Neural progenitor cell (in vitro differentiated cells): ENCODE results near the gene IFITM2. TPM values are rescaled to one million over a fixed set of nuclear protein-coding genes. Genes with fewer than 3 reads are reported as not detected.

ENCODE experiments used
- DNase-seq: peaks from one replicate; pipeline ENCODE4 v3.0.0-alpha.2; 2016; ENCODE audit warnings: low spot score
- H2AFZ ChIP-seq: fragments of 200-600 bp; sonication (generic); replicated peaks from 2 replicates; pipeline ENCODE4 v1.6.1; 2016; ENCODE audit warnings: antibody characterized with exemption
- H3F3A ChIP-seq: fragments of 200-600 bp; sonication (generic); 2 replicates; pipeline ENCODE4 v1.6.1; 2016; ENCODE audit warnings: antibody characterized with exemption, low read depth
- H3K27ac ChIP-seq: fragments of 200-600 bp; sonication (generic); 2 replicates; pipeline ENCODE4 v1.5.1; 2016; ENCODE audit warnings: mild to moderate bottlenecking
- H3K27me3 ChIP-seq: fragments of 200-600 bp; sonication (generic); 2 replicates; pipeline ENCODE4 v1.6.1; 2016; ENCODE audit warnings: mild to moderate bottlenecking, moderate library complexity
- H3K36me3 ChIP-seq: fragments of 200-600 bp; sonication (generic); 2 replicates; pipeline ENCODE4 v1.5.1; 2016
- H3K4me1 ChIP-seq: fragments of 200-600 bp; sonication (generic); 2 replicates; pipeline ENCODE4 v1.6.1; 2016; ENCODE audit warnings: mixed run types
- H3K4me2 ChIP-seq: fragments of 200-600 bp; sonication (generic); 2 replicates; pipeline ENCODE4 v1.6.1; 2016
- H3K4me3 ChIP-seq: fragments of 200-600 bp; sonication (generic); 2 replicates; pipeline ENCODE4 v1.5.1; 2016
- H3K79me2 ChIP-seq: fragments of 200-600 bp; sonication (generic); 2 replicates; pipeline ENCODE4 v1.6.1; 2016; ENCODE audit warnings: low read depth
- H3K9ac ChIP-seq: fragments of 200-600 bp; sonication (generic); 2 replicates; pipeline ENCODE4 v1.6.1; 2016
- H3K9me3 ChIP-seq: fragments of 200-600 bp; sonication (generic); 2 replicates; pipeline ENCODE4 v1.5.1; 2016; ENCODE audit warnings: low read depth
- H4K20me1 ChIP-seq: fragments of 200-600 bp; sonication (generic); 2 replicates; pipeline ENCODE4 v1.6.1; 2016; ENCODE audit warnings: low read depth
- H3K27ac Mint-ChIP-seq: 3 replicates; pipeline ENCODE4 v1.8.0; 2021; ENCODE audit warnings: mixed read lengths
- H3K27me3 Mint-ChIP-seq: 2 replicates; pipeline ENCODE4 v1.8.0; 2022; ENCODE audit warnings: low read depth, mild to moderate bottlenecking, inconsistent platforms, moderate library complexity, mixed read lengths; ENCODE audit not compliant: insufficient read depth
- H3K36me3 Mint-ChIP-seq: 3 replicates; pipeline ENCODE4 v1.8.0; 2021; ENCODE audit warnings: mixed read lengths
- H3K4me1 Mint-ChIP-seq: 3 replicates; pipeline ENCODE4 v1.8.0; 2021; ENCODE audit warnings: mixed read lengths
- H3K4me3 Mint-ChIP-seq: 3 replicates; pipeline ENCODE4 v1.8.0; 2021; ENCODE audit warnings: mild to moderate bottlenecking, moderate library complexity, mixed read lengths
- H3K9me3 Mint-ChIP-seq: 3 replicates; pipeline ENCODE4 v1.8.0; 2020; ENCODE audit warnings: mixed read lengths
- EZH2 ChIP-seq: fragments of 200-600 bp; sonication (generic); IDR thresholded peaks from 2 replicates; pipeline ENCODE4 v1.6.1; 2017; ENCODE audit warnings: antibody characterized with exemption, mild to moderate bottlenecking, moderate library complexity
- EZH2phosphoT487 ChIP-seq: fragments of 200-600 bp; sonication (generic); IDR thresholded peaks from 2 replicates; pipeline ENCODE4 v1.6.1; 2017; ENCODE audit warnings: antibody characterized with exemption
- total RNA-seq: library from RNA; depleted of rRNA; stranded (reverse); fragments of >200 nt; gene quantifications from 2 replicates; pipeline ENCODE4 v1.2.3, GENCODE V29; 2015; ENCODE audit warnings: low replicate concordance
- TF ChIP-seq, protein P1 (sequence below): fragments of 200-600 bp; sonication (generic); IDR thresholded peaks from 2 replicates; pipeline ENCODE4 v1.5.1; 2017; ENCODE audit warnings: antibody characterized with exemption, mild to moderate bottlenecking

IFITM2 gene
- total RNA-seq, 1 donor from 2014 or later = 10.5 TPM

DNA sequence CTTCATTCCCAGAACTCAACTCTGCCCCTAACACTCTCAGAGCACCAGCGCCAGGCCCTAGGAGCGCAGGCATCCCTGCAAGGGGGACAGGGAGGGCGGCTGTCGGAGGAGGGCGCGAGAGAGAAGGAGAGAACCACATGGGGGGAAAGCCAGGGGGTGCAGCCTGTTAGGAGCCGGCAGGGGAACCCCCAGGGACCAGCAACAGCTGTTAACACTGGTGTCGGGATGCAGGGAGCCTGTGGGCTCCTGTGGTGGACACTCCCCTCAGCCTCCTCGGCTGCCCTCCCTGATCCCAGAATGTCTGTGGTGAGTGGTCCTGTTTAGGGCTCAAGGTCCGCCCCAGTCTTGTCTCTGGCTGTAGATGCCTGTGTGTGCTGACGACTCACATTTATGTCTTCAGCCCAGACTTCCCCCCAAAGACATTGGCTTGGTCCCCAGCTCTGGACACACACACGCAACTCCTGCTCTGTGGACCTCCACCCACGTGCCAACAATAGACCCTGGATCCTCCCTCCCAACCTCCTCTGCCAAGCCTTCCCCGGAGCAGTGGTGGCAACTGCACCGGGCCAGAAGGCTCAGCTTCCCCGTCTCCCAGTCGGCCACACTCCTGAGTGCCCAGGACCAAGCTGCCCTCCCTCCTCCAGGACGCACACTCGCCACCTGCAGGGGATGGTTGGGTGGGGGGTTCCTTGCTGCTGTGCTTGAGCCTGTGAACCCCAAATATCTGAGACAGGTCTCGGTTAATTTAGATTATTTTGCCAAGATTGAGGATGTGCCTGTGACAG lies 7.5 kb upstream of the IFITM2 start:
- H3K9me3 ChIP-seq = no peaks in the 10 kb centered on the region

DNA sequence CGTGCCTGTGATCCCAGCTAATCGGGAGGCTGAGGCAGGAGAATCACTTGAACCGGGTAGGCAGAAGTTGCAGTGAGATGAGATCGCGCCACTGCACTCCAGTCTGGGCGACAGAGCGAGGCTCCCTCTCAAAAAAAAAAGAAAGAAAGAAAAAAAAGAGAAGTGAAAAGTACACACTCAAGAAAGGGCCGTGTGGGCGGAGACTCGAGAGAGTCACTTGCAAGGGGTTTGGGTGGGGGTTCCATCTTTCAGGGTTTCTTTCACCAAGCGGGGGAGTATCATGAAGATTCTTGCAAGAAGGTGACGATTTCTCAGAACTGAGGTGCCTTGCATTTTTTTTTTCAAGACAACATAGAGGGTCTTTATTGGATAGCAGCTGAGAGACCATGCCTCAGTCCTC lies 4.3 kb upstream of the IFITM2 start:
- Histone ChIP-seq H3K9ac (no peak overlapping the region), H3K36me3 (no peaks in the 10 kb centered on the region), H3K27ac (no peak overlapping the region), H3F3A (peaks cover 34% of the 10 kb centered on the region), H3K4me1 (peaks cover 29% of the 10 kb centered on the region), H3K79me2 (no peaks in the 10 kb centered on the region), H4K20me1 (no peaks in the 10 kb centered on the region), H3K4me3 (no peak overlapping the region), H3K27me3 (no peaks in the 10 kb centered on the region), H3K9me3 (no peaks in the 10 kb centered on the region), H3K4me2 (no peak overlapping the region), H2AFZ (no peak overlapping the region)
- Mint-ChIP-seq H3K4me1 (peaks cover 37% of the 10 kb centered on the region), H3K4me3 (no peak overlapping the region), H3K27ac (peak overlapping the region; percentile 50), H3K9me3 (peaks cover 16% of the 10 kb centered on the region), H3K36me3 (no peaks in the 10 kb centered on the region), H3K27me3 (peaks cover 5% of the 10 kb centered on the region)
- DNase-seq = no peak
- TF ChIP-seq EZH2phosphoT487 (no peak), EZH2 (no peak)
- TF ChIP-seq, protein P1, sequence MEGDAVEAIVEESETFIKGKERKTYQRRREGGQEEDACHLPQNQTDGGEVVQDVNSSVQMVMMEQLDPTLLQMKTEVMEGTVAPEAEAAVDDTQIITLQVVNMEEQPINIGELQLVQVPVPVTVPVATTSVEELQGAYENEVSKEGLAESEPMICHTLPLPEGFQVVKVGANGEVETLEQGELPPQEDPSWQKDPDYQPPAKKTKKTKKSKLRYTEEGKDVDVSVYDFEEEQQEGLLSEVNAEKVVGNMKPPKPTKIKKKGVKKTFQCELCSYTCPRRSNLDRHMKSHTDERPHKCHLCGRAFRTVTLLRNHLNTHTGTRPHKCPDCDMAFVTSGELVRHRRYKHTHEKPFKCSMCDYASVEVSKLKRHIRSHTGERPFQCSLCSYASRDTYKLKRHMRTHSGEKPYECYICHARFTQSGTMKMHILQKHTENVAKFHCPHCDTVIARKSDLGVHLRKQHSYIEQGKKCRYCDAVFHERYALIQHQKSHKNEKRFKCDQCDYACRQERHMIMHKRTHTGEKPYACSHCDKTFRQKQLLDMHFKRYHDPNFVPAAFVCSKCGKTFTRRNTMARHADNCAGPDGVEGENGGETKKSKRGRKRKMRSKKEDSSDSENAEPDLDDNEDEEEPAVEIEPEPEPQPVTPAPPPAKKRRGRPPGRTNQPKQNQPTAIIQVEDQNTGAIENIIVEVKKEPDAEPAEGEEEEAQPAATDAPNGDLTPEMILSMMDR = no peak

More for the DNA sequence above, 7.5 kb upstream of the IFITM2 start:
- Histone ChIP-seq H2AFZ (no peak overlapping the region), H3K9ac (no peak overlapping the region), H3K27me3 (no peaks in the 10 kb centered on the region), H3K79me2 (no peaks in the 10 kb centered on the region), H3F3A (peaks cover 13% of the 10 kb centered on the region), H3K27ac (no peak overlapping the region), H4K20me1 (no peaks in the 10 kb centered on the region), H3K4me3 (no peak overlapping the region), H3K4me2 (no peak overlapping the region), H3K4me1 (peaks cover 17% of the 10 kb centered on the region), H3K36me3 (no peaks in the 10 kb centered on the region)
- Mint-ChIP-seq H3K27ac (no peak overlapping the region), H3K9me3 (peaks cover 16% of the 10 kb centered on the region), H3K36me3 (no peaks in the 10 kb centered on the region), H3K4me3 (no peak overlapping the region), H3K27me3 (peaks cover 8% of the 10 kb centered on the region), H3K4me1 (peaks cover 20% of the 10 kb centered on the region)
- TF ChIP-seq EZH2 = no peak
- TF ChIP-seq, protein P1 = peak; percentile 47
- peak; percentile 78 for DNase-seq

DNA sequence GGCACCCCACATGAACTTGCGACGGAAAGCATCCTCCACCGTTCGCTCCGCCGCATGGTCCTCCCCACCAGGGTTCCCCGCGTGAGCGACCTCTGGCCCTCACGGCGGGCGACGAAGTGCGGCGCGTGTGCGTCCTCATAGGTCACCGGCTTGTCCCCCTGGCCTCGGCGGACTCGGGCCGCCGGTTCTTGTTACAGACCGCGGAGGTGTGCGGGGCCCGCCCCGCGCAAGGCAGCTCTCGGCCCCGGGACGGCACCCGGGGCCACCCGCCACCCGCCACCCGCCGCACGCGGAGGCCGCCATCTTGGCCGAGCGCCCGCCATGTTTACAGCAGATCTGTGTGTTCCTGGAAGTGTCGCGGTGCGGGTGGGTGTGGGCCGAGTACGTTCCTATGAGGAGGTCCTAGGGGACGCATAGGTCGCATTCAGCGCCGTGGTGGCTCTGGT lies 3.5 kb upstream of the IFITM2 start:
- peaks cover 16% of the 10 kb centered on the region for H3K9me3 Mint-ChIP-seq
- H3K27me3 Mint-ChIP-seq = peaks cover 5% of the 10 kb centered on the region
- Histone ChIP-seq H3K27ac (no peak overlapping the region), H3K4me3 (no peak overlapping the region), H3F3A (peaks cover 34% of the 10 kb centered on the region), H3K4me1 (peaks cover 33% of the 10 kb centered on the region), H3K79me2 (peaks cover under 1% of the 10 kb centered on the region), H3K9ac (no peak overlapping the region), H3K36me3 (no peaks in the 10 kb centered on the region), H4K20me1 (no peaks in the 10 kb centered on the region), H3K27me3 (no peaks in the 10 kb centered on the region), H3K4me2 (no peak overlapping the region), H2AFZ (no peak overlapping the region), H3K9me3 (no peaks in the 10 kb centered on the region)
- DNase-seq = no peak
- no peak overlapping the region for H3K27ac Mint-ChIP-seq
- no peaks in the 10 kb centered on the region for H3K36me3 Mint-ChIP-seq
- H3K4me1 Mint-ChIP-seq = peaks cover 42% of the 10 kb centered on the region
- no peak overlapping the region for H3K4me3 Mint-ChIP-seq
- TF ChIP-seq, protein P1 = no peak
- no peak for TF ChIP-seq EZH2
- TF ChIP-seq EZH2phosphoT487 = no peak
